IPS DF 4.7 (cell line): ENCODE results near the gene SLC25A39.

Source experiments
- DNase-seq: peaks from one replicate; pipeline ENCODE4 v3.0.0-alpha.2; 2013; ENCODE audit warnings: low spot score; ENCODE audit errors: extremely low read depth

The SLC25A39 gene

GRCh38 chr17:44314869-44315661 lies 9.6 kb downstream of the SLC25A39 start:
- DNase-seq: no peak

- DNase-seq: no peak
Observed at GRCh38 chr17:44314524-44314868, 10.1 kb downstream of the SLC25A39 start.

- no peak for DNase-seq
Observed at GRCh38 chr17:44314031-44314430, 10.6 kb downstream of the SLC25A39 start.

- no peak for DNase-seq
Observed at GRCh38 chr17:44312396-44313104, 12.1 kb downstream of the SLC25A39 start.

GRCh38 chr17:44311562-44312181 lies 13.0 kb downstream of the SLC25A39 start:
- no peak for DNase-seq

GRCh38 chr17:44310609-44311376 lies 13.8 kb downstream of the SLC25A39 start:
- DNase-seq: no peak

GRCh38 chr17:44310188-44310587 lies 14.4 kb downstream of the SLC25A39 start:
- DNase-seq: no peak

- DNase-seq: no peak
Observed at GRCh38 chr17:44309472-44309871, 15.2 kb downstream of the SLC25A39 start.

- DNase-seq: no peak
Observed at GRCh38 chr17:44308865-44309264, 15.8 kb downstream of the SLC25A39 start.

- no peak for DNase-seq
Observed at GRCh38 chr17:44308320-44308818, 16.3 kb downstream of the SLC25A39 start, which contains the start of gene RUNDC3A. TSS of gene RUNDC3A (plus strand) at chr17:44308601. CDS start at chr17:44308833, 232 bp downstream.

- DNase-seq: no peak
Observed at GRCh38 chr17:44307387-44308186, 17.0 kb downstream of the SLC25A39 start.

- DNase-seq: no peak
Observed at GRCh38 chr17:44304651-44305050, 20.0 kb downstream of the SLC25A39 start.

GRCh38 chr17:44297975-44298374 lies 26.6 kb downstream of the SLC25A39 start:
- no peak for DNase-seq

- DNase-seq: no peak
Observed at GRCh38 chr17:44293509-44294226, 31.0 kb downstream of the SLC25A39 start.

- DNase-seq: no peak
Observed at GRCh38 chr17:44287651-44288050, 37.0 kb downstream of the SLC25A39 start.

- no peak for DNase-seq
Observed at GRCh38 chr17:44284024-44284400, 40.6 kb downstream of the SLC25A39 start.

- DNase-seq: no peak
Observed at GRCh38 chr17:44283344-44284023, 41.1 kb downstream of the SLC25A39 start.

- no peak for DNase-seq
Observed at GRCh38 chr17:44282264-44282663, 42.4 kb downstream of the SLC25A39 start.

- no peak for DNase-seq
Observed at GRCh38 chr17:44281570-44281969, 43.1 kb downstream of the SLC25A39 start.
